Hematopoietic multipotent progenitor cell treated with erythropoietin and hydrocortisone succinate and interleukin-3 and kit ligand, for 17 days (in vitro differentiated cells): Measurements from ENCODE around the gene RBP4.
A peak's percentile ranks its signal among the peaks of the same experiment; 100 is the strongest.
"Not testable (repeated sequence)": the region's sequence is repeated elsewhere in the genome, so short reads cannot be mapped to it uniquely, and the experiment has no call there.

Experiments used
- DNase-seq: peaks from one replicate; pipeline ENCODE4 v3.0.0-alpha.2; 2015; ENCODE audit warnings: low spot score

Gene RBP4

GRCh38 chr10:93566435-93567276 is 34.4 kb downstream of the RBP4 start, which contains the start of gene FFAR4:
Gene FFAR4 (plus strand): TSS chr10:93566665. CDS start chr10:93566721, 56 bp downstream.
- no peak for DNase-seq

GRCh38 chr10:93565446-93565845 is 35.6 kb downstream of the RBP4 start:
- no peak for DNase-seq

- DNase-seq, result no peak
These were observed 40.5 kb downstream of the RBP4 start for GRCh38 chr10:93560541-93560940.

GRCh38 chr10:93559490-93559889 is 41.5 kb downstream of the RBP4 start:
- DNase-seq, result no peak

GRCh38 chr10:93554760-93555432 is 46.1 kb downstream of the RBP4 start:
- DNase-seq, result peak; percentile 41

- no peak for DNase-seq
These were observed 46.7 kb downstream of the RBP4 start for GRCh38 chr10:93554316-93554663.

GRCh38 chr10:93553482-93554315 is 47.3 kb downstream of the RBP4 start:
- DNase-seq, result no peak

- DNase-seq, result no peak
These were observed 48.3 kb downstream of the RBP4 start for GRCh38 chr10:93552780-93553179.

GRCh38 chr10:93550606-93551005 is 50.4 kb downstream of the RBP4 start:
- no peak for DNase-seq

- DNase-seq, result no peak
These were observed 52.5 kb downstream of the RBP4 start for GRCh38 chr10:93548376-93549071.

- no peak for DNase-seq
These were observed 53.5 kb downstream of the RBP4 start for GRCh38 chr10:93547522-93547921.

GRCh38 chr10:93546995-93547394 is 54.0 kb downstream of the RBP4 start:
- DNase-seq, result not testable (repeated sequence)

- DNase-seq, result no peak
These were observed 58.7 kb downstream of the RBP4 start for GRCh38 chr10:93542358-93542791.
